Measurements from ENCODE around the gene JUNB. TPM values are rescaled to one million over a fixed set of nuclear protein-coding genes. Genes with fewer than 3 reads are reported as not detected.

Gene JUNB
- polyA plus RNA-seq, 2 of the 4 experiments (the other 2 are of a cell fraction): 55.6 to 94.7 TPM

- POLR2A ChIA-PET: interaction anchor here (0.6 to 3.9 kb wide), 4 partner anchors 10 to 1231 kb away, joined by 3 to 122 read pairs (median 14); partner anchors contain the start of genes GET3 and JUNB
- DNase-seq (ENCODE audit: low read depth in 1 of 2, low spot score in 1 of 2) (peak in 1 of 2 experiments; percentile 78), FAIRE-seq (no peak), ATAC-seq (peak; percentile 56 to 67)
- CTCF ChIA-PET: interaction anchor here (0.5 to 29.7 kb wide), 10 partner anchors 9 to 105 kb away, joined by 3 to 901 read pairs (median 5); partner anchors contain the start of genes BEST2, GET3, JUNB and PRDX2
- H3K4me1 ChIP-seq: peaks cover 44% of the 10 kb centered on the region
- peak overlapping the region; percentile 86 for H3K4me2 ChIP-seq
- WGBS (ENCODE audit: missing lambda C conversion rate): 3% methylated on average over 29 of the region's 44 CpGs
- peak overlapping the region; percentile 55 for H3K4me3 ChIP-seq
- H3K27ac ChIP-seq: peak overlapping the region; percentile 91 to 99
- TF ChIP-seq REST (IDR thresholded peaks at IDR 0.05): no peak
- peak; percentile 40 to 61; a peak in 4 of 5 replicates for TF ChIP-seq JUN (IDR thresholded peaks at IDR 0.05)
- TF ChIP-seq EHMT2 (IDR thresholded peaks at IDR 0.05; ENCODE audit: low read depth): no peak
- peak; percentile 34; the same call in 1 of the 2 replicates for TF ChIP-seq POLR2A (IDR thresholded peaks at IDR 0.05; ENCODE audit: low read length)
- TF ChIP-seq FOXS1 (CRISPR knock-in tag; IDR thresholded peaks at IDR 0.05): no peak
- peak; percentile 79 for TF ChIP-seq MAX (IDR thresholded peaks at IDR 0.05)
- H3K9me3 ChIP-seq: no peaks in the 10 kb centered on the region
Observed at GRCh38 chr19:12778017-12778904, 13.0 kb upstream of the JUNB start.

GRCh38 chr19:12778905-12779161, 12.5 kb upstream of the JUNB start:
- Histone ChIP-seq H3K4me1 (peaks cover 46% of the 10 kb centered on the region), H3K9me3 (no peaks in the 10 kb centered on the region), H3K27ac (peak overlapping the region; percentile 91 to 99), H3K4me2 (peak overlapping the region; percentile 86), H3K4me3 (peak overlapping the region; percentile 55)
- FAIRE-seq (no peak), DNase-seq (ENCODE audit: low read depth in 1 of 2, low spot score in 1 of 2) (no peak), ATAC-seq (no peak)
- TF ChIP-seq MAFK (IDR thresholded peaks at IDR 0.05; ENCODE audit: partially characterized antibody): no peak
- TF ChIP-seq RAD21 (conservative IDR thresholded peaks at IDR 0.05 in 1 of 2, IDR thresholded peaks at IDR 0.05 in 1 of 2): no peak
- no peak for TF ChIP-seq TP53 (CRISPR knock-in tag; IDR thresholded peaks at IDR 0.05)
- 28% methylated on average over 4 of the region's 6 CpGs for WGBS (ENCODE audit: missing lambda C conversion rate)
- POLR2A ChIA-PET: interaction anchor here (0.6 to 3.9 kb wide), 3 partner anchors 10 to 1232 kb away, joined by 4 to 122 read pairs (median 24); partner anchors contain the start of gene JUNB
- CTCF ChIA-PET: interaction anchor here (1.4 to 29.7 kb wide), 6 partner anchors 9 to 104 kb away, joined by 3 to 901 read pairs (median 32); partner anchors contain the start of genes BEST2, GET3, JUNB and PRDX2

- no peak for TF ChIP-seq JUN (IDR thresholded peaks at IDR 0.05)
- TF ChIP-seq RFX5 (IDR thresholded peaks at IDR 0.05): no peak
- no peak for TF ChIP-seq RAD21 (conservative IDR thresholded peaks at IDR 0.05 in 1 of 2, IDR thresholded peaks at IDR 0.05 in 1 of 2)
- TF ChIP-seq MAX (IDR thresholded peaks at IDR 0.05): peak; percentile 18; the same call in 1 of the 2 replicates
- TF ChIP-seq TFCP2L1 (CRISPR knock-in tag; IDR thresholded peaks at IDR 0.05): no peak
- no peak for TF ChIP-seq FOXS1 (CRISPR knock-in tag; IDR thresholded peaks at IDR 0.05)
- no peak for TF ChIP-seq E2F6 (IDR thresholded peaks at IDR 0.05; ENCODE audit: borderline replicate concordance, low read depth)
- no peak for TF ChIP-seq PHF8 (IDR thresholded peaks at IDR 0.05; ENCODE audit: borderline replicate concordance, low read depth)
- TF ChIP-seq EHF (CRISPR knock-in tag; IDR thresholded peaks at IDR 0.05): no peak
- FAIRE-seq (no peak), DNase-seq (ENCODE audit: low read depth in 1 of 2, low spot score in 1 of 2) (peak in 1 of 2 experiments; percentile 62), ATAC-seq (peak; percentile 3 to 12; a peak in 3 of 6 replicates)
- Histone ChIP-seq H3K4me3 (peak overlapping the region; percentile 55; the same call in 2 of the 3 replicates), H3K4me1 (peaks cover 50% of the 10 kb centered on the region), H3K4me2 (peak overlapping the region; percentile 86), H3K27ac (peak overlapping the region; percentile 91 to 99), H3K9me3 (no peaks in the 10 kb centered on the region)
- ChIA-PET POLR2A (interaction anchor here (2.7 to 3.9 kb wide), 2 partner anchors 9 to 14 kb away, joined by 24 to 122 read pairs; partner anchors contain the start of gene JUNB), CTCF (interaction anchor here (1.4 to 29.7 kb wide), 5 partner anchors 8 to 104 kb away, joined by 3 to 901 read pairs (median 58); partner anchors contain the start of genes BEST2, GET3, JUNB and PRDX2)
- WGBS (ENCODE audit: missing lambda C conversion rate): 78% methylated on average over 10 of the region's 15 CpGs
Observed at GRCh38 chr19:12779162-12779993, 11.9 kb upstream of the JUNB start.

Measured in A549 (cell line).